ENCODE data around the gene POU4F1.

Gene POU4F1

DNA sequence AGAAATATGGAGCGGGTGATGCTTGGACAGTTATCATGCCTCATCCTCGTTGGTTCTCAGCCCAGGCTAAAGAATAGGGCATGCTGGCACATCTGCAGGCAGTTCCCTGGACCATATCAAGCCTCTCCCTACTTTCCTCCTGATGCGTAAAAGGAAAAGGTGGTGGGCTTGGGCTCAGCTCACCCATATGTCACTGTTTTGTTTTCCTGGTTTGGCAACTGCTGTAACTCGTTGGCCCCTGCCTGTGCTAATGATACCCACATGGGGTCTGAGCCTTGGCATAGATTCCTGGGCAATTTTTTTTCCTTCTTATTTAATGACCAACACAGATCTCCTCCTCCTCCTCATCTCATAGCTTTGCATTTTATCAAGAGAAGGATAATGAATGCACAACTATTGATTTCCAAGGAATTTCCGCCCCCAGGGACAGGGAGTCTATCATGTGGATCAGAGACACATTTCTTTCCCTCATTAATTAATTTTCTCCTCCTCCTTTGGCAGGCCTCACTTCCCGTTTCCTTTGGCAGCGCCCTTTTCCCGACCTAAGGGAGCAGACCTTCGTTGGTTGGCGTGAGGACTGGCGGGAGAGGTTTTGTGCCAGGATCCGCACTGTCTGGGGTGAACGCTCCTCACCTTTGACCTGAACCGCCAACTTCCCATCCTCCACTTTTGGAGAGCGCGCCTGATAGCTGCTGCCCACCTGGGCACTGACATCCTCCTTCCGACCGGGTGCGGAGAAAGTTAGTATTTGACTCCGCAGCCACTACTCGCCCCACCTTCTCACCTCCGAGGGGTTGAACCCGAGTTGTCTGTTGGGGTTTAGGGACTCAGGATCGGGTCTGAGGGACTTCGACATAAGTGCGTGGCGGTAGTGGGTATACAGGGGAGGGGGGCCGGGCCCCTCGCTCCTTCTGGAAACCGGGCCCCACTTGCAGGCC, 3.4 kb upstream of the POU4F1 start:
- DNase-seq = no peak

DNA sequence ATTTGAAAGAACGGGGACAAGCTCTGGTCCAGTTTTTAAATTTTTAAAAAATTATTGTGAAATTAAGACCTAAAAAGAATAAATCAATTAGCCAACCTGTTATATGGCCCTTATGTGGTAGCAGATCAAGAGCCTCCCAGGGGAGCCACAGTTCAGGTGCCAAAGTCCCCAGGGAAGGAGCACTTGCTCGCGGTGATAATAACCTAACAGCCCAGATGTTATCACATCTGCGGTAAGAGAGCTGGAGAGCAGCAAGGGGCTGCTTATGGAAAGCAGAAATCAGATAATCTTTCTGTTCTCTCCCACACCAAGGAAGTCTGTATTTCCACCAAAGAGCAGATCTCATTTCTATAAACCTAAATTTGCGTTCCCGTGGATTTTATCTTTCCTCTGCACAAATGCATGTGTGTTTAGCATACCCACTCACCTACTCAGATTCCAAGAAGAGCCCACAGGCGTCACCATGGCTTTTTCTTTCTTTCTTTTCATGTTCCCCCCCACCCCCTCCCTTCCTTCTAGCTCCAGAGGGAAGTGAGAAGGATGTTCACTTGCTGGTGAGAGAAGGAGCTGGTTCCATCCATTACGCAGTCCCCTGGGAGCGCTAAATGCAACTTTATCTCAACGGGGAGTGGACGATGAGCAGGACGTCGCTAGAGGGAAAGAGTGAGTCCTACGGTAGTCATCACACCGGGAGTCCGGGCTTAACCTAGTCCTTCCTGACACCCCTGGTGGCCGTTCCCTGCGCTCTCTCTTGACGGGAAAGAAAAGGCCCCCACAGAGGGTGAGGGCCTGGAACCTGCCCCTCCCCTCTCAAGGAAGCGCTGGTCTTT, 1.6 kb upstream of the POU4F1 start:
- no peak for DNase-seq

- DNase-seq = no peak
These were observed 652 bp downstream of the POU4F1 start for GRCh38 chr13:78602561-78603239.

GRCh38 chr13:78601874-78602560, 1.3 kb downstream of the POU4F1 start:
- no peak for DNase-seq

GRCh38 chr13:78601124-78601873, 2.1 kb downstream of the POU4F1 start:
- DNase-seq = no peak

- DNase-seq = no peak
These were observed 3.0 kb downstream of the POU4F1 start for GRCh38 chr13:78600280-78600883.

DNA sequence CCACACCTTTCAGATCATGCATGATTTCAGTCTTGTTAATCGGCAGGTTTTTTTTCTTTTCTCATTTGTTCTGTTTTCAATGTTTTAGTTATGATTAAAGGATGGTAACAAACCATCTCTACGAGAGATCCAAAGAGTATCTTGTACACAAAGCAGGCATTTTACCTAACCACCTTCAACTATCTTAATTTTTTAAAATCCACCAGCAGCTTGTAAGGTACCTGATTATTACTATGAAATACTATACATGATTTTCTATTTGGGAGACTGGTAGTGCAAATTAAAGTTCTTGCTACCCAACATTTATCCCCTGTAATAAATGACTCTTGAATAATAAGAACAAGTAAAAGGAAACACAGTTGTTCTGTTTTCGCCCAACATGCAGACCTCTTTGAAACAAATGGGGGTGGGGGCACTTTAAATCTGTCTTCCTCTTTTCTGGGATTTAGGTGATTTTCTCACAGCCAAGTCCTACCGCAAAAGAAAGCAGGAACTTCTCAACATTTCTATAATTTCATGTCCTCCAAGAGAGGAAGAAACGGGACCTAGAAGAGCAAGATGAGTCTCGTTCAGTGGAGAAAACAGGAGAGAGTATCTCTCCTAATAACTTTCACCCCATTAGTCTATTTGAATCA, 3.6 kb downstream of the POU4F1 start:
- no peak for DNase-seq

GRCh38 chr13:78598966-78599644, 4.2 kb downstream of the POU4F1 start:
- no peak for DNase-seq

DNA sequence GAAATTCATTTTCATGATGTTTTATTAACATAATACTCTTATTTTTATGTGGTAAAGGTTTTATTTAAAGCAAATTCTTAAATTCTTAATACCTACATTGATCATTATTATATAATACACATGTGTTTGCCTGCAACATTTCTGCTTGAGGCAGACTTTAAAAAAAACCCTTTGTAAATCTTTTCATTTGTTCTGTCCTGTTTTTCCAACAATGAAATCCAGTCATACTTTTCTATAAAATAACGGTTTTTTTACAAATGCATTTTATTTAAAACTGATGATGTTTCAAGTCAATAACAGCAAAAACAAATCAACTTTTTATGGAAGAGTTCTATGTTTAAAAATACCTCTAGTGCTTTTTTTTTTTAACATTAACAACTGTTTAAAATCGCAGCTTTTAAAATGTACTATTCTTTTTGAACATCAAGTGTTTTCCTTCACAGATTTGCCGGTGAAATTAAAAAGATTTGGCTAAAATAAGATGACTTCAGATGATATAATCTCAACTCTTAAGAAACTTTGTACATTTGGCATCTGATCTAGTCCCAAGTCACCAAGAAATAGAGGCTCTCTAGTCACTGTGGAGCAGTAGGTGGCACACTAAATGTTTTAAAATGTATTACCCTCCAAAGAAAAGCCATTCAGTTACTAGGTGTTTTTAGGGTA, 5.1 kb downstream of the POU4F1 start:
- no peak for DNase-seq

GRCh38 chr13:78597602-78597932, 5.8 kb downstream of the POU4F1 start:
- DNase-seq = no peak

DNA sequence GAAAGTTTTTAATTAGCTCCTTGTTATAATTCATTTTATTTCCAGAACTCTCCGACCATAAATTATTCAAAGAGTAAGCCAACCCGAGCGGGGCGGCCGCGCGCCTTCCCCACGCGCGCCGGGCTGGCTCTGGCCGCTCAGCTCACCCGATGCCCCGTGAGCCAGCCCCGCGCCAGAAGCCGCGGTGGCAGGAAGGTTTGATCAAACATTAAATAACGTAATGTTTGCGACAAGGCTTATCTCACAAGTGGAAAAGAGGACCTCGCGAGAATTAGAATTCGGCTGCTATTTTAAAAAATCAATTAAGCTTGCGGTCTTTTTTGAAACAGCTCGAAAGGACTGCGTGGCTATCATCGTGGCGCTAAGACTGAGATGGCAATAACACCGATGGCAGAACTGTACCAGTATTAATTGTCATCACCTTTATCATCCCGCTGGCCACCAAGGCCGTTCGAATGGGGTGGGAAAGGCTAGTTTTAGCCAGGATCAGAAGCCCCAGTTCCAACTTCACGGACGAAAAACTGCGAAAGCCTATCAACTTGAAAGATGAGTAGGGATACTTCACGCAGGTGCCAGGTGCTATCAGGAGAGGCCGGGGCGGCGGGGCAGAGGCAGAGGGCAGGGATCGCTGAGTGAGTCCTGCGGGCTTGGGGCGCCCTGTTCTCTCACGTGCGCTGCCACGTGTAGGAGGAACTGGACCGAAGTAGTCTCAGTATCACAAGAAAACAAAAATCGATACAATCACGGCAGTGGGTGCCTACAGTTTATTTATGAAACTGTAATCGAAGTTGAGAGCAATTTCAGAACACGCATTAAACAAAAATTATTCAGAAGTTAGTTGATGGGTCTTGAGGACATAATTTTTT, 6.4 kb downstream of the POU4F1 start:
- no peak for DNase-seq

GRCh38 chr13:78596399-78596735, 7.0 kb downstream of the POU4F1 start:
- DNase-seq = no peak

DNA sequence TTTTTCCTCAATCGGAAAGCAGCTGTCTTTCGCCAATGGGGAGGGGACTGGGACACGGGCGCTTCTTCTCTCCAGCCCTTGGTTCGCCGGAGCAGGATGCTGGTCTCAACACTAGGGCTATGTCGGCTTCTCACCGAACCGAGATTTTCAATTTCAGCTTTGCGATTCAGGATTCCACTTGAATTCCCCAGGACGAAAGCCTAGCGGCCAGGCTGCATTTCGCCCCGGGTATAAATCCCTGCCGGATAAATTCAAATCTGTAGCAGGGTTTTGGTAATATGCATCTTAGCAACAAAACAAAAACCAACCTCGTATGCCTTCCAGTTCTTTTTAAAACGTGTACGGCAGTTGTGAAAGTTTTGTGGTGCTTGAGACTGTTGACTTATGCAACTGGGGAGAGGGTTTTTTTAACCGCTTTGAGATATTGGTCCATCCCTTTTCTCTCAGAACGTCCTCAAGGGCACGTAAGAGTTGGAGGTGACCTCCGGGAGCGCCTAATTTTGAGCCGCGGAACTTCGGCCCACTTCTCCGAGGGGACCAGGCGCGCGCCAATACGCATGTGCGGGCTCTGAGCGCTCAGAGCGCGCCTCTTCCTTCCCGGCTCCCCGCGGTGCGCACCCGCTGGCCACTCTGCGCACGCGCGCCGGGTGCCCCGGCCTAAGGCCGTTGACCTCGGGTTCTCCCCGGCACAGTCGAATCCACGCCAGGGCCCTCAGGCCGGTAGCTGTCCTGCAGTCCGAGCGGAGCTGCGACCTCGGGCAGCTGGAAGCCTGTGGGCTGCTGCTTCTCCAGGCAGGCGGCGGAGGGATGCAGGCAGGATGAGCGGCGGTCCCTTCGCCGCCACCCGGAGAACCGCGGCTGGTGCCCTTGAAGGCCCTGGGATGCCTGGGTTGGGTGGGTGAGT, 7.6 kb downstream of the POU4F1 start:
- no peak for DNase-seq

- DNase-seq = no peak
These were observed 8.8 kb downstream of the POU4F1 start for GRCh38 chr13:78594456-78594975.

DNA sequence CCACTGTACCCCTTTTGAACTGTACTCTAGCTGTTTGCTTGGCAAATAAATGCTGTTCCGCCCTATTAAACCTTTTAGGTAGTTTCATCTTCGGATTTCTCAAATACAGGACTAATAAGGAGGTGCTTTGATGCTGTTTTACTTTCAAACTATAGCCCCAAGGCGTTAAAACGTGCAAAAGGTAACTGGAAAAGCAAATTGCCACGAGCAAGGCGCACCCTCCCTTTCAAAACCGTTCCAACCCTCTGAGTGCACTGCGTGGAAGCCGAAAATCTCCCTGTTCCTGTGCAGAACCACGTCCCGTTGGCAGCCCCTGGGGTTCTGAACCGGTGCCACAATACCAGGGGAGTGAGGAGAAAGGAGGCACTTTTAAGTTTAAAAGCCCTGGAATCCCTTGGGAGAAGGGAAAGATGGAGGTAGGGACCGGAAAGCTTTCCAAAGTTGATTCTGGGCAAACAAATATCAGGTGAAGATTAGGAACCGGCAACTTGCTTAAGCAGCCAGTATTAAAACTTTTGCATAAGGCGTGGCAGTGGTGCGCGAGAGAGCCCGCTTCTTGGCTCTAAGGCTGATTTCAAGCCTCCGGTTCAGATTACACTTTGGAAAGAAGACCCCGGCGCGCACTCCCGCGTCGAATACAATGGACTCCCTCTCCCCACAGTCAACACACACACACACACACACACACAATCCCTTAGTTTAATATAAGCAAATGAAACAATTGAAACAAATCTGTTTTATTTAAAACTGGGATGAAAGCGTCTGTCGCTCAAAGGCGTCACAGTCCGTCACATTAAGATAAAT, 9.5 kb downstream of the POU4F1 start:
- DNase-seq = no peak

DNA sequence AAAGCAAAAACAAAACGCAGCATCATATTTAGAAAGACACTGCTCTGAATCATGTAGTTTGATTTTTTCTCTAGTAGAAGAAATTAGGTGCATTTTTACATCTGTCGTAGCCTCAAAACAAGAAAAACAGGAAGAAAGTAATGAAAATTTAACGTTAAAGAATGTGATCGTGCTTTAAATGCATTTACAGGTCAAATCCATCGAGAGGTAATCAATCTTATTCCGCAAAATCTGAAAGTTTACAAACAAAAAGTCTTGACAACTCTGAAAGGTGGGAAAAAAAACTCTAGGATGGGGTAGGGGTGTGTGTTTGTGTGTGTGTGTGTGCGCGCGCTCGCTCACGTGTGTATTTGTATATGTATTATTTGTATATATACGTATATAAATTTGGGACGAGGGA, 10.2 kb downstream of the POU4F1 start:
- DNase-seq = no peak

- no peak for DNase-seq
These were observed 10.8 kb downstream of the POU4F1 start for GRCh38 chr13:78592584-78592983.
